Liver (tissue), 9 donors: Measurements from ENCODE around the gene PLAC1. TPM values are rescaled to one million over a fixed set of nuclear protein-coding genes. Genes with fewer than 3 reads are reported as not detected.

Experiments
- DNase-seq: peaks from one replicate; pipeline ENCODE4 v3.0.0-alpha.2; 2017; ENCODE audit warnings: low spot score
- H3K27ac ChIP-seq, 2 donors: one replicate each; pipeline ENCODE4 v1.7.0; 2013; ENCODE audit warnings: inconsistent platforms in 2 of 2, low read length in 2 of 2, control low read depth in 1 of 2, low read depth in 1 of 2, mild to moderate bottlenecking in 1 of 2
- H3K27me3 ChIP-seq, 4 donors: one replicate each; pipeline versions ENCODE4 v1.6.1 to v1.7.0; 2013; ENCODE audit warnings: low read length in 3 of 4, inconsistent platforms in 1 of 4, mild to moderate bottlenecking in 1 of 4, moderate library complexity in 1 of 4; ENCODE audit not compliant: control insufficient read depth in 4 of 4, insufficient read depth in 4 of 4
- H3K36me3 ChIP-seq, 4 donors: one replicate each; pipeline versions ENCODE4 v1.6.1 to v1.7.0; 2013; ENCODE audit warnings: low read length in 3 of 4, mild to moderate bottlenecking in 3 of 4, low read depth in 1 of 4, moderate library complexity in 1 of 4; ENCODE audit not compliant: control insufficient read depth in 4 of 4, insufficient read depth in 3 of 4
- H3K4me1 ChIP-seq, 4 donors: one replicate each; pipeline versions ENCODE4 v1.6.1 to v1.7.0; 2013; ENCODE audit warnings: low read length in 3 of 4, mild to moderate bottlenecking in 3 of 4, moderate library complexity in 1 of 4; ENCODE audit not compliant: control insufficient read depth in 4 of 4, insufficient read depth in 4 of 4
- H3K4me3 ChIP-seq, 3 donors: one replicate each; pipeline versions ENCODE4 v1.6.1 to v1.7.0; 2013; ENCODE audit warnings: low read length in 3 of 3, control low read depth in 1 of 3, low read depth in 1 of 3, mild to moderate bottlenecking in 1 of 3
- H3K9ac ChIP-seq, 2 donors: one replicate each; pipeline ENCODE4 v1.7.0; 2013; ENCODE audit warnings: low read length in 2 of 2, mild to moderate bottlenecking in 2 of 2, moderate library complexity in 2 of 2, control low read depth in 1 of 2, low read depth in 1 of 2
- H3K9me3 ChIP-seq, 4 donors: one replicate each; pipeline versions ENCODE4 v1.6.1 to v1.7.0; 2013; ENCODE audit warnings: low read length in 3 of 4; ENCODE audit not compliant: control insufficient read depth in 4 of 4
- ATF3 ChIP-seq: IDR thresholded peaks from 2 replicates; pipeline ENCODE4 v1.6.1; 2016; ENCODE audit warnings: antibody characterized with exemption
- FOXA1 ChIP-seq: IDR thresholded peaks from 2 replicates; pipeline ENCODE4 v1.6.1; 2016; ENCODE audit warnings: antibody characterized with exemption
- GABPA ChIP-seq, 2 donors: IDR thresholded peaks in 1 of 2; conservative IDR thresholded peaks in 1 of 2; 2 replicates each; pipeline ENCODE4 v1.6.1; 2016; ENCODE audit warnings: antibody characterized with exemption in 2 of 2, mild to moderate bottlenecking in 1 of 2, moderate library complexity in 1 of 2
- JUND ChIP-seq, 2 donors: IDR thresholded peaks; 2 replicates each; pipeline ENCODE4 v1.6.1; 2016; ENCODE audit warnings: antibody characterized with exemption in 2 of 2
- NR2F2 ChIP-seq: IDR thresholded peaks from 2 replicates; pipeline ENCODE4 v1.6.1; 2016; ENCODE audit warnings: antibody characterized with exemption
- RAD21 ChIP-seq, 2 donors: IDR thresholded peaks; 2 replicates each; pipeline ENCODE4 v1.6.1; 2016; ENCODE audit warnings: antibody characterized with exemption in 2 of 2, mild to moderate bottlenecking in 2 of 2
- RXRA ChIP-seq, 2 donors: IDR thresholded peaks; 2 replicates each; pipeline ENCODE4 v1.6.1; 2017 to 2018; ENCODE audit warnings: antibody characterized with exemption in 2 of 2, mild to moderate bottlenecking in 1 of 2
- SP1 ChIP-seq: IDR thresholded peaks from 2 replicates; pipeline ENCODE4 v1.6.1; 2018; ENCODE audit warnings: antibody characterized with exemption, mild to moderate bottlenecking
- TAF1 ChIP-seq: conservative IDR thresholded peaks from 2 replicates; pipeline ENCODE4 v1.6.1; 2016; ENCODE audit warnings: antibody characterized with exemption, mild to moderate bottlenecking
- YY1 ChIP-seq: IDR thresholded peaks from 2 replicates; pipeline ENCODE4 v1.6.1; 2016; ENCODE audit warnings: antibody characterized with exemption, mild to moderate bottlenecking
- WGBS: extraction: QIAGEN DNeasy Blood & Tissue Kit; methylation state at CpG from one replicate; pipeline ENCODE4 v1.1.7; 2013; 5-methylcytosine and 5-hydroxymethylcytosine counted together
- polyA plus RNA-seq, 2 donors: library from polyadenylated mRNA; stranded (reverse) in 1 of 2; unstranded in 1 of 2; fragments of 200-250 nt in 1 of 2; fragments of >200 nt in 1 of 2; fragmentation: Nextera tagmentation in 1 of 2; extraction: Ambion mirVana in 1 of 2; gene quantifications; one replicate each; pipeline versions ENCODE4 v1.2.1 to v1.2.3, GENCODE V29; 2013 to 2015
- total RNA-seq, 2 donors: library from RNA; depleted of rRNA; stranded (reverse); fragments of >200 nt; gene quantifications; one replicate each; pipeline ENCODE4 v1.2.3, GENCODE V29; 2014
- TF ChIP-seq, protein P1 (sequence below): fragments of 150-350 bp; IDR thresholded peaks from 2 replicates; pipeline ENCODE4 v1.5.1; 2017; ENCODE audit warnings: improper control_type of control experiment, low read depth, low read length; ENCODE audit not compliant: missing input control
- TF ChIP-seq, protein P2 (sequence below): IDR thresholded peaks from 2 replicates; pipeline ENCODE4 v1.6.1; 2016; ENCODE audit warnings: antibody characterized with exemption
- donor health status: healthy.
- donor health status: healthy.
- donor health status: healthy.
- donor health status: healthy.
- donor health status: healthy.

PLAC1 gene
- total and polyA plus RNA-seq, 4 donors, result not detected

DNA sequence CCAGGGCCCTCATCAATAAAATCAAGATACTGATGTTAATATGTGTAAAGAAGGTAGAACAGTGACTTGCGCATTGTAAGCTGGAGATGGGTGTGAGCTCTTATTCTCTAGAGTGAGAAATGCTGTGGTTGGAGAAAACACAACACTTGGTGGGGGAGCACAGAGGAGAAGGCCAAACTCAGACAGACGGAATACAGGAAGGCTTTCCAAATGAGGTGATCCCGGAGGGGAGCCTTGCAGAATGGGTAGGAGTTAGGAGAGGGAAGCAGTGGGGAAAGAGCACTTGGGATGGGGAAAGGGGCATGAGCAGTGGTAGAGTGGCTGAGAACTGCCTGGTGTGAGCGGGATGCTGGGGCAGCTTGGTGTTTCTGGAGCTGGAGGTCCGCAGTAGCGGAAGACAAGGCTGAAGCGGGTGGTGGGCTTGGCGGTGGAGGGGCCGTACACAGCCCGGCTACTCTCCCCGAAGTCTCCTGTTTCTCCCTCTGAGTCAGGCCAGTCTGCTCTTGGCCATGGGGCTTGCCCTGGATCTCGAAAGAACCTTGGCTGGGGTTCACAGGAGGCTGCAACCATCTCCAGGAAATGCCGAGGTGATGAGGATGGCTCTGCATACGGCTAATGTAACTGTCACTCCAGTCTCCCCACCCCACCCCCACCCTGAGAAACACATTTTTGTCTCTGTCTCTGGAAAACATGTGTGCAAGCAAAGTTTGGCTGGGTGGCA lies 11.3 kb upstream of the PLAC1 start:
- H3K4me1 ChIP-seq, result no peaks in the 10 kb centered on the region
- no peaks in the 10 kb centered on the region for H3K9me3 ChIP-seq
- no peak overlapping the region for H3K4me3 ChIP-seq
- TF ChIP-seq, protein P1, sequence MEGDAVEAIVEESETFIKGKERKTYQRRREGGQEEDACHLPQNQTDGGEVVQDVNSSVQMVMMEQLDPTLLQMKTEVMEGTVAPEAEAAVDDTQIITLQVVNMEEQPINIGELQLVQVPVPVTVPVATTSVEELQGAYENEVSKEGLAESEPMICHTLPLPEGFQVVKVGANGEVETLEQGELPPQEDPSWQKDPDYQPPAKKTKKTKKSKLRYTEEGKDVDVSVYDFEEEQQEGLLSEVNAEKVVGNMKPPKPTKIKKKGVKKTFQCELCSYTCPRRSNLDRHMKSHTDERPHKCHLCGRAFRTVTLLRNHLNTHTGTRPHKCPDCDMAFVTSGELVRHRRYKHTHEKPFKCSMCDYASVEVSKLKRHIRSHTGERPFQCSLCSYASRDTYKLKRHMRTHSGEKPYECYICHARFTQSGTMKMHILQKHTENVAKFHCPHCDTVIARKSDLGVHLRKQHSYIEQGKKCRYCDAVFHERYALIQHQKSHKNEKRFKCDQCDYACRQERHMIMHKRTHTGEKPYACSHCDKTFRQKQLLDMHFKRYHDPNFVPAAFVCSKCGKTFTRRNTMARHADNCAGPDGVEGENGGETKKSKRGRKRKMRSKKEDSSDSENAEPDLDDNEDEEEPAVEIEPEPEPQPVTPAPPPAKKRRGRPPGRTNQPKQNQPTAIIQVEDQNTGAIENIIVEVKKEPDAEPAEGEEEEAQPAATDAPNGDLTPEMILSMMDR, result no peak
- TF ChIP-seq ATF3 (no peak), NR2F2 (no peak), GABPA (IDR thresholded peaks at IDR 0.05 in 1 of 2, conservative IDR thresholded peaks at IDR 0.05 in 1 of 2) (no peak)
- H3K27me3 ChIP-seq, result no peaks in the 10 kb centered on the region
- H3K9ac ChIP-seq, result no peak overlapping the region
- no peaks in the 10 kb centered on the region for H3K36me3 ChIP-seq
- WGBS, result 75% methylated on average over 14 of the region's 14 CpGs
- peak overlapping the region in 1 of 2 donors; percentile 31 for H3K27ac ChIP-seq
- DNase-seq, result no peak

- TF ChIP-seq RXRA (IDR thresholded peaks at IDR 0.05), result no peak
- no peak for TF ChIP-seq FOXA1
- TF ChIP-seq GABPA (IDR thresholded peaks at IDR 0.05 in 1 of 2, conservative IDR thresholded peaks at IDR 0.05 in 1 of 2), result no peak
- TF ChIP-seq, protein P2, sequence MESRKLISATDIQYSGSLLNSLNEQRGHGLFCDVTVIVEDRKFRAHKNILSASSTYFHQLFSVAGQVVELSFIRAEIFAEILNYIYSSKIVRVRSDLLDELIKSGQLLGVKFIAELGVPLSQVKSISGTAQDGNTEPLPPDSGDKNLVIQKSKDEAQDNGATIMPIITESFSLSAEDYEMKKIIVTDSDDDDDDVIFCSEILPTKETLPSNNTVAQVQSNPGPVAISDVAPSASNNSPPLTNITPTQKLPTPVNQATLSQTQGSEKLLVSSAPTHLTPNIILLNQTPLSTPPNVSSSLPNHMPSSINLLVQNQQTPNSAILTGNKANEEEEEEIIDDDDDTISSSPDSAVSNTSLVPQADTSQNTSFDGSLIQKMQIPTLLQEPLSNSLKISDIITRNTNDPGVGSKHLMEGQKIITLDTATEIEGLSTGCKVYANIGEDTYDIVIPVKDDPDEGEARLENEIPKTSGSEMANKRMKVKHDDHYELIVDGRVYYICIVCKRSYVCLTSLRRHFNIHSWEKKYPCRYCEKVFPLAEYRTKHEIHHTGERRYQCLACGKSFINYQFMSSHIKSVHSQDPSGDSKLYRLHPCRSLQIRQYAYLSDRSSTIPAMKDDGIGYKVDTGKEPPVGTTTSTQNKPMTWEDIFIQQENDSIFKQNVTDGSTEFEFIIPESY, result no peak
- TF ChIP-seq RAD21 (IDR thresholded peaks at IDR 0.05), result no peak
- TF ChIP-seq NR2F2, result no peak
- no peak for DNase-seq
- 67% methylated on average over 1 of the region's 1 CpG for WGBS
- H3K36me3 ChIP-seq, result no peaks in the 10 kb centered on the region
- H3K9me3 ChIP-seq, result no peaks in the 10 kb centered on the region
- peaks cover 0 to 2% (median 0%) of the 10 kb centered on the region in 4 donors for H3K27me3 ChIP-seq
- H3K4me1 ChIP-seq, result no peaks in the 10 kb centered on the region
- H3K4me3 ChIP-seq, result no peak overlapping the region
- H3K27ac ChIP-seq, result no peak overlapping the region
- no peak overlapping the region for H3K9ac ChIP-seq
These were observed 5.9 kb upstream of the PLAC1 start for GRCh38 chrX:134664202-134664601.

DNA sequence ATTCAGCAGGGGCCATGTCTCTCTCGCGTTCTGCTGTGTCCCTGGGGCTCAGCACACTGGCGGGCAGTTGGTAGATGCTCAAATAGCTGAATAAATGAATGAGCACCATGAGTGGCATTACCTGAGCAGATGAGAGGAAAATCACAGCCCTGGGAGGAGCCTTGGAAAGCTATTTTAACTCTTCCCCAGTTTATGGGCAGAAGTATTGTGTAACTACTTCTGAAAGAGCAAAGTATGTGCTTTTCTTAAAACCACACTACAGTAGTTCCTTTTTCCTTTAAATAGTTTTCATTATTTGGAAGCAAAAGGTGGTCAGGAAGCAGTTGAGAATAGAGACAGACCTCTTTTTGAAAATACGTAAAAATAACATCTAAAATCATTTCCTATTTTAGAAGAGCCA lies 3.0 kb upstream of the PLAC1 start:
- Histone ChIP-seq H3K27ac (no peak overlapping the region), H3K9me3 (no peaks in the 10 kb centered on the region), H3K27me3 (peaks cover 0 to 2% (median 0%) of the 10 kb centered on the region in 4 donors), H3K36me3 (no peaks in the 10 kb centered on the region), H3K4me3 (no peak overlapping the region), H3K4me1 (no peaks in the 10 kb centered on the region), H3K9ac (no peak overlapping the region)
- DNase-seq, result no peak
- WGBS, result 70% methylated on average over 4 of the region's 4 CpGs
- no peak for TF ChIP-seq SP1
- no peak for TF ChIP-seq RAD21 (IDR thresholded peaks at IDR 0.05)
- no peak for TF ChIP-seq RXRA (IDR thresholded peaks at IDR 0.05)
- TF ChIP-seq NR2F2, result no peak
- no peak for TF ChIP-seq TAF1
- TF ChIP-seq YY1, result no peak
- no peak for TF ChIP-seq JUND (IDR thresholded peaks at IDR 0.05)
